ENCODE data around the gene SCGN. TPM values are rescaled to one million over a fixed set of nuclear protein-coding genes. Genes with fewer than 3 reads are reported as not detected.

Gene SCGN
- total and polyA plus RNA-seq, 9 of the 15 experiments (the other 6 are each of a cell fraction or from before 2014, with no cell fraction given): not detected

GRCh38 chr6:25709761-25710160 is 57.7 kb downstream of the SCGN start:
- CTCF ChIA-PET (ENCODE audit: low intra/inter-chr PET ratio): no interaction called here
- POLR2A ChIA-PET: interaction anchor here (0.7 to 1.7 kb wide), 3 partner anchors 14 to 272 kb away, joined by 3 read pairs; no protein-coding TSS in a partner anchor
- no TSS peak for BruUV-seq (replicated peaks)
- intact Hi-C loops (cut with micrococcal nuclease) (loop anchor here (10.0 kb wide), 1 partner anchor 435 kb away; the partner anchor contains the start of gene CARMIL1), in situ Hi-C loops (cut with MboI) (no loop called here)
- no peaks in the 10 kb centered on the region for H3K9me3 ChIP-seq (replicated peaks; ENCODE audit: control insufficient read depth, insufficient read depth, low read depth, low read length)
- H3K79me2 ChIP-seq (ENCODE audit: control insufficient read depth, insufficient read depth, low read length): no peaks in the 10 kb centered on the region
- H3K4me1 ChIP-seq (replicated peaks in 1 of 2; ENCODE audit: control insufficient read depth in 2 of 2, insufficient read depth in 2 of 2, low read length in 2 of 2): no peaks in the 10 kb centered on the region
- H3K27ac ChIP-seq (ENCODE audit: extremely low read depth, low read depth, low read length): no peak overlapping the region
- no peak overlapping the region; the same call in 1 of the 2 replicates for H3K4me2 ChIP-seq (ENCODE audit: insufficient read depth, low read length)
- H3K9ac ChIP-seq (ENCODE audit: insufficient read depth in 1 of 2, low read depth in 2 of 2, low read length in 2 of 2): no peak overlapping the region
- no peaks in the 10 kb centered on the region for H4K20me1 ChIP-seq (replicated peaks; ENCODE audit: control insufficient read depth, insufficient read depth, low read length)
- WGBS (ENCODE audit: insufficient coverage, low coverage, missing lambda C conversion rate): 16% methylated on average over 10 of the region's 10 CpGs
- ATAC-seq (peak; percentile 81), FAIRE-seq (peak; percentile 42), DNase-seq (ENCODE audit: extremely low read depth in 1 of 4, low spot score in 3 of 4) (no peak)
- peaks cover 3 to 13% of the 10 kb centered on the region in 2 experiments for H3K27me3 ChIP-seq (ENCODE audit: control insufficient read depth in 2 of 2, insufficient read depth in 2 of 2, low read length in 2 of 2)
- H3K36me3 ChIP-seq (ENCODE audit: control insufficient read depth, insufficient read depth, low read length): no peaks in the 10 kb centered on the region
- no peak for TF ChIP-seq GABPB1 (CRISPR knock-in tag; IDR thresholded peaks at IDR 0.05)
- TF ChIP-seq USF2 (CRISPR knock-in tag; IDR thresholded peaks at IDR 0.05): no peak
- no peak for TF ChIP-seq ZNF146 (CRISPR knock-in tag; IDR thresholded peaks at IDR 0.05; ENCODE audit: unreplicated experiment)
- TF ChIP-seq POLR2A (conservative IDR thresholded peaks at IDR 0.05): no peak
- no peak for TF ChIP-seq RCOR1 (IDR thresholded peaks at IDR 0.05; ENCODE audit: borderline replicate concordance in 1 of 2, low read depth in 2 of 2, low read length in 2 of 2)
- TF ChIP-seq HINFP (tag; conservative IDR thresholded peaks at IDR 0.05; ENCODE audit: low read depth): no peak
- TF ChIP-seq SMAD2 (IDR thresholded peaks at IDR 0.05; ENCODE audit: low read depth, low read length): no peak
- peak in 2 of 3 experiments; percentile 12 to 37; a peak in 1 of 6 replicates for TF ChIP-seq CTCF (IDR thresholded peaks at IDR 0.05 in 2 of 3, conservative IDR thresholded peaks at IDR 0.05 in 1 of 3; ENCODE audit: insufficient read depth in 2 of 3, low read depth in 1 of 3, low read length in 3 of 3)
- peak overlapping the region; percentile 68; the same call in 1 of the 2 replicates for H2AFZ ChIP-seq (ENCODE audit: low read depth, low read length)
- no peaks in the 10 kb centered on the region for H3K9me1 ChIP-seq (ENCODE audit: control insufficient read depth, insufficient read depth, low read length)
- no peak overlapping the region for H3K4me3 ChIP-seq

Measured in K562 (cell line).